Neural cell (in vitro differentiated cells): ENCODE results near the gene MAP3K13. TPM values are rescaled to one million over a fixed set of nuclear protein-coding genes. Genes with fewer than 3 reads are reported as not detected.

ENCODE experiments used
- H2AFZ ChIP-seq: fragments of 200-600, 300-800 bp; sonication (generic), shearing (Covaris generic); 2 replicates; pipeline ENCODE4 v1.6.0; 2014; ENCODE audit warnings: low read depth, mild to moderate bottlenecking, antibody characterized with exemption, low read length, moderate library complexity
- H3F3A ChIP-seq: fragments of 200-600 bp; shearing (Covaris generic); 2 replicates; pipeline ENCODE4 v1.6.1; 2016; ENCODE audit warnings: mild to moderate bottlenecking, moderate library complexity, mixed read lengths, antibody characterized with exemption, low read length; ENCODE audit not compliant: insufficient read depth, poor library complexity, severe bottlenecking
- H3K27ac ChIP-seq: fragments of 200-600, 300-800 bp; sonication (generic), shearing (Covaris generic); 2 replicates; pipeline ENCODE4 v1.5.1; 2014; ENCODE audit warnings: mild to moderate bottlenecking, low read length, moderate library complexity
- H3K27me3 ChIP-seq: fragments of 300-800, 200-600 bp; sonication (generic), shearing (Covaris generic); 2 replicates; pipeline ENCODE4 v1.6.0; 2014; ENCODE audit warnings: mild to moderate bottlenecking, low read depth, low read length, moderate library complexity; ENCODE audit not compliant: insufficient read depth
- H3K36me3 ChIP-seq: fragments of 300-800, 200-600 bp; sonication (generic), shearing (Covaris generic); 2 replicates; pipeline ENCODE4 v1.5.1; 2014; ENCODE audit warnings: mild to moderate bottlenecking, antibody characterized with exemption, low read length, moderate library complexity; ENCODE audit not compliant: insufficient read depth
- H3K4me2 ChIP-seq: fragments of 300-800, 200-600 bp; sonication (generic), shearing (Covaris generic); 2 replicates; pipeline ENCODE4 v1.6.0; 2014; ENCODE audit warnings: mild to moderate bottlenecking, low read length
- H3K4me3 ChIP-seq: fragments of 300-800, 200-600 bp; sonication (generic), shearing (Covaris generic); 2 replicates; pipeline ENCODE4 v1.5.1; 2014; ENCODE audit warnings: mild to moderate bottlenecking, low read length, moderate library complexity
- H3K79me2 ChIP-seq: fragments of 200-600 bp; shearing (Covaris generic); replicated peaks from 2 replicates; pipeline ENCODE4 v1.6.0; 2014; ENCODE audit warnings: mild to moderate bottlenecking, low read length, moderate library complexity; ENCODE audit not compliant: insufficient read depth
- H3K9ac ChIP-seq: fragments of 300-800, 200-600 bp; sonication (generic), shearing (Covaris generic); 2 replicates; pipeline ENCODE4 v1.6.1; 2016; ENCODE audit warnings: mild to moderate bottlenecking, low read length, mixed read lengths
- H3K9me2 ChIP-seq: fragments of 200-600 bp; shearing (Covaris generic); 2 replicates; pipeline ENCODE4 v1.6.1; 2016; ENCODE audit warnings: mild to moderate bottlenecking, low read length, mixed read lengths; ENCODE audit not compliant: insufficient read depth
- H3K9me3 ChIP-seq: fragments of 200-600, 300-800 bp; sonication (generic), shearing (Covaris generic); 2 replicates; pipeline ENCODE4 v1.6.1; 2016; ENCODE audit warnings: mild to moderate bottlenecking, mixed run types, low read length, moderate library complexity, mixed read lengths
- H4K20me1 ChIP-seq: fragments of 200-600 bp; shearing (Covaris generic); 2 replicates; pipeline ENCODE4 v1.6.1; 2016; ENCODE audit warnings: mild to moderate bottlenecking, mixed run types; ENCODE audit not compliant: insufficient read depth
- CTCF ChIP-seq: fragments of 450-650 bp; IDR thresholded peaks from 2 replicates; pipeline ENCODE4 v1.5.1; 2014; ENCODE audit warnings: antibody characterized with exemption, mild to moderate bottlenecking, moderate library complexity; ENCODE audit not compliant: poor library complexity, severe bottlenecking
- EP300 ChIP-seq: fragments of 450-650 bp; conservative IDR thresholded peaks from 2 replicates; pipeline ENCODE4 v1.6.1; 2014; ENCODE audit warnings: antibody characterized with exemption, mild to moderate bottlenecking, moderate library complexity; ENCODE audit not compliant: poor library complexity, severe bottlenecking
- EZH2 ChIP-seq: fragments of 200-600, 300-800 bp; shearing (Covaris generic), sonication (generic); IDR thresholded peaks from 2 replicates; pipeline ENCODE4 v1.6.1; 2014; ENCODE audit warnings: antibody characterized with exemption, low read length, borderline replicate concordance, mild to moderate bottlenecking; ENCODE audit not compliant: insufficient read depth, poor library complexity, severe bottlenecking
- MXI1 ChIP-seq: fragments of 450-650 bp; conservative IDR thresholded peaks from 2 replicates; pipeline ENCODE4 v1.6.1; 2014; ENCODE audit warnings: antibody characterized with exemption, mild to moderate bottlenecking; ENCODE audit not compliant: poor library complexity, severe bottlenecking
- POLR2AphosphoS5 ChIP-seq: IDR thresholded peaks from 2 replicates; pipeline ENCODE4 v1.6.1; 2012
- RAD21 ChIP-seq: fragments of 450-650 bp; conservative IDR thresholded peaks from 2 replicates; pipeline ENCODE4 v1.6.1; 2014; ENCODE audit warnings: antibody characterized with exemption, mild to moderate bottlenecking, moderate library complexity
- SMC3 ChIP-seq: fragments of 450-650 bp; conservative IDR thresholded peaks from 2 replicates; pipeline ENCODE4 v1.6.1; 2014; ENCODE audit warnings: antibody characterized with exemption, mild to moderate bottlenecking, moderate library complexity; ENCODE audit not compliant: poor library complexity
- TAF1 ChIP-seq: IDR thresholded peaks from 2 replicates; pipeline ENCODE4 v1.6.1; 2012; ENCODE audit warnings: low read depth
- polyA plus RNA-seq: library from polyadenylated mRNA; depleted of rRNA; stranded (reverse); fragments of >200 nt; gene quantifications from 2 replicates; pipeline ENCODE4 v1.2.3, GENCODE V29; 2014
- TF ChIP-seq, protein P1 (sequence below): IDR thresholded peaks from 2 replicates; pipeline ENCODE4 v1.6.1; 2012; ENCODE audit warnings: borderline replicate concordance

The MAP3K13 gene
- polyA plus RNA-seq, 1 donor from 2014 or later = 33.8 TPM

- no peaks in the 10 kb centered on the region for H3K9me2 ChIP-seq
- no peak overlapping the region for H3K9ac ChIP-seq
- no peaks in the 10 kb centered on the region for H3K27me3 ChIP-seq
- no peak overlapping the region for H2AFZ ChIP-seq
- no peaks in the 10 kb centered on the region for H3F3A ChIP-seq
- H4K20me1 ChIP-seq = no peaks in the 10 kb centered on the region
- no peaks in the 10 kb centered on the region for H3K79me2 ChIP-seq
- no peak overlapping the region for H3K27ac ChIP-seq
- H3K4me2 ChIP-seq = no peak overlapping the region
- no peaks in the 10 kb centered on the region for H3K9me3 ChIP-seq
- no peak overlapping the region for H3K4me3 ChIP-seq
- TF ChIP-seq SMC3 (no peak), MXI1 (no peak), EZH2 (no peak), EP300 (no peak), CTCF (no peak), TAF1 (no peak), POLR2AphosphoS5 (no peak), RAD21 (no peak)
- TF ChIP-seq, protein P1, sequence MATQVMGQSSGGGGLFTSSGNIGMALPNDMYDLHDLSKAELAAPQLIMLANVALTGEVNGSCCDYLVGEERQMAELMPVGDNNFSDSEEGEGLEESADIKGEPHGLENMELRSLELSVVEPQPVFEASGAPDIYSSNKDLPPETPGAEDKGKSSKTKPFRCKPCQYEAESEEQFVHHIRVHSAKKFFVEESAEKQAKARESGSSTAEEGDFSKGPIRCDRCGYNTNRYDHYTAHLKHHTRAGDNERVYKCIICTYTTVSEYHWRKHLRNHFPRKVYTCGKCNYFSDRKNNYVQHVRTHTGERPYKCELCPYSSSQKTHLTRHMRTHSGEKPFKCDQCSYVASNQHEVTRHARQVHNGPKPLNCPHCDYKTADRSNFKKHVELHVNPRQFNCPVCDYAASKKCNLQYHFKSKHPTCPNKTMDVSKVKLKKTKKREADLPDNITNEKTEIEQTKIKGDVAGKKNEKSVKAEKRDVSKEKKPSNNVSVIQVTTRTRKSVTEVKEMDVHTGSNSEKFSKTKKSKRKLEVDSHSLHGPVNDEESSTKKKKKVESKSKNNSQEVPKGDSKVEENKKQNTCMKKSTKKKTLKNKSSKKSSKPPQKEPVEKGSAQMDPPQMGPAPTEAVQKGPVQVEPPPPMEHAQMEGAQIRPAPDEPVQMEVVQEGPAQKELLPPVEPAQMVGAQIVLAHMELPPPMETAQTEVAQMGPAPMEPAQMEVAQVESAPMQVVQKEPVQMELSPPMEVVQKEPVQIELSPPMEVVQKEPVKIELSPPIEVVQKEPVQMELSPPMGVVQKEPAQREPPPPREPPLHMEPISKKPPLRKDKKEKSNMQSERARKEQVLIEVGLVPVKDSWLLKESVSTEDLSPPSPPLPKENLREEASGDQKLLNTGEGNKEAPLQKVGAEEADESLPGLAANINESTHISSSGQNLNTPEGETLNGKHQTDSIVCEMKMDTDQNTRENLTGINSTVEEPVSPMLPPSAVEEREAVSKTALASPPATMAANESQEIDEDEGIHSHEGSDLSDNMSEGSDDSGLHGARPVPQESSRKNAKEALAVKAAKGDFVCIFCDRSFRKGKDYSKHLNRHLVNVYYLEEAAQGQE = no peak
- no peaks in the 10 kb centered on the region for H3K36me3 ChIP-seq
Measured at GRCh38 chr3:185328324-185329004, 34.5 kb upstream of the MAP3K13 start.

- no peaks in the 10 kb centered on the region for H3K9me2 ChIP-seq
- no peak overlapping the region for H3K27ac ChIP-seq
Measured at GRCh38 chr3:185330238-185330637, 32.7 kb upstream of the MAP3K13 start.

More at GRCh38 chr3:185330238-185330637, 32.7 kb upstream of the MAP3K13 start:
- H3K79me2 ChIP-seq = no peaks in the 10 kb centered on the region
- H3K9ac ChIP-seq = no peak overlapping the region
- H3K9me3 ChIP-seq = no peaks in the 10 kb centered on the region
- TF ChIP-seq CTCF = no peak
- no peak for TF ChIP-seq TAF1
- no peak for TF ChIP-seq MXI1
- TF ChIP-seq, protein P1 = no peak
- TF ChIP-seq SMC3 = no peak
- TF ChIP-seq POLR2AphosphoS5 = no peak
- TF ChIP-seq EP300 = no peak
- no peak for TF ChIP-seq EZH2
- TF ChIP-seq RAD21 = no peak
- H4K20me1 ChIP-seq = no peaks in the 10 kb centered on the region
- H3K4me3 ChIP-seq = no peak overlapping the region
- no peak overlapping the region for H3K4me2 ChIP-seq
- H2AFZ ChIP-seq = no peak overlapping the region
- no peaks in the 10 kb centered on the region for H3K27me3 ChIP-seq
- no peaks in the 10 kb centered on the region for H3K36me3 ChIP-seq
- H3F3A ChIP-seq = no peaks in the 10 kb centered on the region
